Body of pancreas (tissue), 4 donors: Measurements from ENCODE around the gene TMEM178B. TPM values are rescaled to one million over a fixed set of nuclear protein-coding genes. Genes with fewer than 3 reads are reported as not detected.

Experiments
- ATAC-seq: fragments of 150-250 bp; one replicate; pipeline ENCODE4 v1.9.1; 2016
- DNase-seq, 4 donors: peaks; one replicate each; pipeline ENCODE4 v3.0.0-alpha.2; 2019
- H3K27ac ChIP-seq, 4 donors: fragments of 200-600 bp; sonication (generic); 1 replicate in 3 of 4; 2 replicates in 1 of 4; pipeline versions ENCODE4 v1.5.1 to v1.6.1; 2016 to 2019; ENCODE audit warnings: mild to moderate bottlenecking in 1 of 4, mixed read lengths in 1 of 4, moderate library complexity in 1 of 4
- H3K27me3 ChIP-seq, 2 donors: fragments of 200-600 bp; sonication (generic); one replicate each; pipeline ENCODE4 v1.6.0; 2016; ENCODE audit warnings: mild to moderate bottlenecking in 1 of 2
- H3K36me3 ChIP-seq, 2 donors: fragments of 200-600 bp; sonication (generic); replicated peaks in 1 of 2; 2 replicates each; pipeline ENCODE4 v1.5.1; 2016; ENCODE audit warnings: low read depth in 2 of 2; ENCODE audit not compliant: insufficient read depth in 1 of 2
- H3K4me1 ChIP-seq: fragments of 200-600 bp; sonication (generic); one replicate; pipeline ENCODE4 v1.6.0; 2016
- H3K4me3 ChIP-seq, 2 donors: fragments of 200-600 bp; sonication (generic); 1 replicate in 1 of 2; 2 replicates in 1 of 2; pipeline ENCODE4 v1.5.1; 2016 to 2019
- H3K9me3 ChIP-seq, 3 donors: fragments of 200-600 bp; sonication (generic); 1 replicate in 2 of 3; 2 replicates in 1 of 3; pipeline ENCODE4 v1.5.1; 2016
- CTCF ChIP-seq, 7 experiments: fragments of 450-650 bp in 4 of 7; fragments of 200-600 bp in 3 of 7; sonication (generic) in 3 of 7; IDR thresholded peaks; one replicate each; pipeline ENCODE4 v1.5.1; 2016 to 2019; ENCODE audit warnings: antibody characterized with exemption in 7 of 7
- POLR2A ChIP-seq, 3 donors: fragments of 450-650 bp; IDR thresholded peaks; one replicate each; pipeline ENCODE4 v1.6.1; 2016; ENCODE audit warnings: antibody characterized with exemption in 3 of 3, mild to moderate bottlenecking in 2 of 3
- WGBS, 2 donors: methylation state at CpG; one replicate each; pipeline ENCODE4 v1.1.5; 2017; 5-methylcytosine and 5-hydroxymethylcytosine counted together
- intact Hi-C: fragments of 100-400 bp; cut with DNase I; formaldehyde crosslinking; loops from one replicate; pipeline ENCODE4 v1.15.1; 2023
- total RNA-seq, 2 donors: library from RNA; depleted of rRNA; stranded (reverse); fragments of >200 nt; gene quantifications; one replicate each; pipeline ENCODE4 v1.1.0, GENCODE V29; 2016

TMEM178B gene
- total RNA-seq, 2 donors from 2014 or later, result 1.0 to 11.9 TPM

GRCh38 chr7:141360416-141360760 lies 286.5 kb downstream of the TMEM178B start:
- H3K27ac ChIP-seq, result no peak overlapping the region
- no peak for TF ChIP-seq POLR2A (IDR thresholded peaks at IDR 0.05)
- TF ChIP-seq CTCF (IDR thresholded peaks at IDR 0.05), result no peak

GRCh38 chr7:141360803-141361202 lies 286.9 kb downstream of the TMEM178B start:
- no peak for DNase-seq
- H3K27ac ChIP-seq, result no peak overlapping the region
- no peaks in the 10 kb centered on the region for H3K27me3 ChIP-seq
- no peaks in the 10 kb centered on the region for H3K9me3 ChIP-seq
- H3K4me3 ChIP-seq, result no peak overlapping the region
- TF ChIP-seq POLR2A (IDR thresholded peaks at IDR 0.05) (no peak), CTCF (IDR thresholded peaks at IDR 0.05) (no peak)
- no peak for ATAC-seq
- H3K36me3 ChIP-seq, result no peaks in the 10 kb centered on the region
- 55 to 71% methylated on average over 1 of the region's 1 CpG for WGBS, 2 donors
- no peaks in the 10 kb centered on the region for H3K4me1 ChIP-seq
- intact Hi-C loops, result no loop called here

More at GRCh38 chr7:141360416-141360760, 286.5 kb downstream of the TMEM178B start:
- no peak for ATAC-seq
- H3K4me3 ChIP-seq, result no peak overlapping the region
- no peaks in the 10 kb centered on the region for H3K27me3 ChIP-seq
- intact Hi-C loops, result no loop called here
- H3K9me3 ChIP-seq, result no peaks in the 10 kb centered on the region
- no peak for DNase-seq
- no peaks in the 10 kb centered on the region for H3K36me3 ChIP-seq
- H3K4me1 ChIP-seq, result no peaks in the 10 kb centered on the region
- 88 to 94% methylated on average over 3 of the region's 3 CpGs for WGBS, 2 donors

GRCh38 chr7:141361479-141361878 lies 287.6 kb downstream of the TMEM178B start:
- Histone ChIP-seq H3K36me3 (no peaks in the 10 kb centered on the region), H3K4me1 (no peaks in the 10 kb centered on the region), H3K4me3 (no peak overlapping the region), H3K27ac (no peak overlapping the region), H3K27me3 (no peaks in the 10 kb centered on the region), H3K9me3 (no peaks in the 10 kb centered on the region)
- TF ChIP-seq POLR2A (IDR thresholded peaks at IDR 0.05) (no peak), CTCF (IDR thresholded peaks at IDR 0.05) (no peak)
- intact Hi-C loops, result no loop called here
- no peak for ATAC-seq
- DNase-seq, result no peak
- WGBS, 2 donors, result 56 to 63% methylated on average over 2 of the region's 2 CpGs

GRCh38 chr7:141361960-141362359 lies 288.1 kb downstream of the TMEM178B start:
- Histone ChIP-seq H3K4me1 (no peaks in the 10 kb centered on the region), H3K4me3 (no peak overlapping the region), H3K27ac (no peak overlapping the region), H3K36me3 (no peaks in the 10 kb centered on the region), H3K9me3 (no peaks in the 10 kb centered on the region), H3K27me3 (no peaks in the 10 kb centered on the region)
- ATAC-seq (no peak), DNase-seq (no peak)
- intact Hi-C loops, result no loop called here
- 84 to 89% methylated on average over 4 of the region's 4 CpGs for WGBS, 2 donors
- TF ChIP-seq POLR2A (IDR thresholded peaks at IDR 0.05) (no peak), CTCF (IDR thresholded peaks at IDR 0.05) (no peak)

GRCh38 chr7:141362580-141363435 lies 288.9 kb downstream of the TMEM178B start:
- H3K9me3 ChIP-seq, result no peaks in the 10 kb centered on the region
- TF ChIP-seq CTCF (IDR thresholded peaks at IDR 0.05), result no peak
- TF ChIP-seq POLR2A (IDR thresholded peaks at IDR 0.05), result no peak
- intact Hi-C loops, result no loop called here
- DNase-seq, result no peak
- no peaks in the 10 kb centered on the region for H3K27me3 ChIP-seq
- H3K36me3 ChIP-seq, result no peaks in the 10 kb centered on the region
- H3K27ac ChIP-seq, result no peak overlapping the region
- ATAC-seq, result no peak
- no peak overlapping the region for H3K4me3 ChIP-seq
- no peaks in the 10 kb centered on the region for H3K4me1 ChIP-seq
- 71 to 72% methylated on average over 13 of the region's 13 CpGs for WGBS, 2 donors
